ENCODE measurements around the gene MEPCE. TPM values are rescaled to one million over a fixed set of nuclear protein-coding genes. Genes with fewer than 3 reads are reported as not detected.

The MEPCE gene
- total RNA-seq, 2 donors from 2014 or later = 12.6 to 21.9 TPM

DNA sequence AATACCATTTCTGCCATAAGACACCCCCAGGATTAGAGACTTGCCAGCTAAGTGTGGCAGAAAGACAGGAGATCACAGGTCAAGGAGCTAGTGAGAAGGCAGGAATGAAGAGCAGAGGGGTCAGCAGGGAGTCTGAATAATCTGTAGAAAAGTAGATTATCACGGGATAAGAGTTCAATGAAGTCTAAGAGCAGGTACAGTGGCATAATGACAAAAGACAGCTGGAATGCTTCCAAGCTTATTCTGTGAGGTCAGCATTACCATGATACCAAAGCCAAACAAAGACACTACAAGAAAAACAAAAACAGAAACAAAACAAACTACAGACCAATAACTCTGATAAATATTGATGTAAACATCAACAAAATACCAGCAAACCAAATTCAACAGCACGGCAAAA is 35.6 kb upstream of the MEPCE start:
- Histone ChIP-seq H3K27ac (no peak overlapping the region), H3K27me3 (no peaks in the 10 kb centered on the region), H3K4me3 (no peak overlapping the region), H3K9me3 (no peaks in the 10 kb centered on the region), H3K4me1 (no peaks in the 10 kb centered on the region), H3K36me3 (no peaks in the 10 kb centered on the region)
- TF ChIP-seq, protein P1, sequence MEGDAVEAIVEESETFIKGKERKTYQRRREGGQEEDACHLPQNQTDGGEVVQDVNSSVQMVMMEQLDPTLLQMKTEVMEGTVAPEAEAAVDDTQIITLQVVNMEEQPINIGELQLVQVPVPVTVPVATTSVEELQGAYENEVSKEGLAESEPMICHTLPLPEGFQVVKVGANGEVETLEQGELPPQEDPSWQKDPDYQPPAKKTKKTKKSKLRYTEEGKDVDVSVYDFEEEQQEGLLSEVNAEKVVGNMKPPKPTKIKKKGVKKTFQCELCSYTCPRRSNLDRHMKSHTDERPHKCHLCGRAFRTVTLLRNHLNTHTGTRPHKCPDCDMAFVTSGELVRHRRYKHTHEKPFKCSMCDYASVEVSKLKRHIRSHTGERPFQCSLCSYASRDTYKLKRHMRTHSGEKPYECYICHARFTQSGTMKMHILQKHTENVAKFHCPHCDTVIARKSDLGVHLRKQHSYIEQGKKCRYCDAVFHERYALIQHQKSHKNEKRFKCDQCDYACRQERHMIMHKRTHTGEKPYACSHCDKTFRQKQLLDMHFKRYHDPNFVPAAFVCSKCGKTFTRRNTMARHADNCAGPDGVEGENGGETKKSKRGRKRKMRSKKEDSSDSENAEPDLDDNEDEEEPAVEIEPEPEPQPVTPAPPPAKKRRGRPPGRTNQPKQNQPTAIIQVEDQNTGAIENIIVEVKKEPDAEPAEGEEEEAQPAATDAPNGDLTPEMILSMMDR (IDR thresholded peaks at IDR 0.05) = no peak
- DNase-seq (ENCODE audit: low spot score) = no peak

DNA sequence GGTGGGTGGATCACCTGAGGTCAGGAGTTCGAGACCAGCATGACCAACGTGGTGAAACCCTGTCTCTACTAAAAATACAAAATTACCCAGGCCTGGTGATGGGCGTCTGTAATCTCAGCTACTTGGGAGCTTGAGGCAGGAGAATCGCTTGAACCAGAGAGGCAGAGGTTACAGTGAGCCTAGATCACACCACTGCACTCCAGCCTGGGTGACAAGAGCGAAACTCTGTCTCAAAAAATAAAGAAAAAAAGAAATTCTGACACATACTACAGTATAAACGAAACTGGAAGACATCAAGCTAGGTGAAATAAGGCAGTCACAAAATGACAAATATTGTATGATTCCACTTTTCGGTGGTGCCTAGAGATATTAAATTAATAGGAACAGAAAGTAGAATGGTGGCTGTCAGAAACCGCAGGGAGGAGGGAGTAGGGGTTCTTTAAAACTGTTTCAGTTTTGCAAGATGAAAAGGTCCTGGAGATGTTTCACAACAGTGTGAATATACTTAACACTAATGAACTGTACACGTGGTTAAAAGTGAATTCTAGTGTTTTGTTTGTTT is 33.1 kb upstream of the MEPCE start:
- Histone ChIP-seq H3K4me3 (no peak overlapping the region), H3K27me3 (no peaks in the 10 kb centered on the region), H3K36me3 (peaks cover 4% of the 10 kb centered on the region), H3K27ac (no peak overlapping the region), H3K9me3 (no peaks in the 10 kb centered on the region), H3K4me1 (no peaks in the 10 kb centered on the region)
- no peak for DNase-seq (ENCODE audit: low spot score)
- TF ChIP-seq, protein P1 (IDR thresholded peaks at IDR 0.05) = no peak

DNA sequence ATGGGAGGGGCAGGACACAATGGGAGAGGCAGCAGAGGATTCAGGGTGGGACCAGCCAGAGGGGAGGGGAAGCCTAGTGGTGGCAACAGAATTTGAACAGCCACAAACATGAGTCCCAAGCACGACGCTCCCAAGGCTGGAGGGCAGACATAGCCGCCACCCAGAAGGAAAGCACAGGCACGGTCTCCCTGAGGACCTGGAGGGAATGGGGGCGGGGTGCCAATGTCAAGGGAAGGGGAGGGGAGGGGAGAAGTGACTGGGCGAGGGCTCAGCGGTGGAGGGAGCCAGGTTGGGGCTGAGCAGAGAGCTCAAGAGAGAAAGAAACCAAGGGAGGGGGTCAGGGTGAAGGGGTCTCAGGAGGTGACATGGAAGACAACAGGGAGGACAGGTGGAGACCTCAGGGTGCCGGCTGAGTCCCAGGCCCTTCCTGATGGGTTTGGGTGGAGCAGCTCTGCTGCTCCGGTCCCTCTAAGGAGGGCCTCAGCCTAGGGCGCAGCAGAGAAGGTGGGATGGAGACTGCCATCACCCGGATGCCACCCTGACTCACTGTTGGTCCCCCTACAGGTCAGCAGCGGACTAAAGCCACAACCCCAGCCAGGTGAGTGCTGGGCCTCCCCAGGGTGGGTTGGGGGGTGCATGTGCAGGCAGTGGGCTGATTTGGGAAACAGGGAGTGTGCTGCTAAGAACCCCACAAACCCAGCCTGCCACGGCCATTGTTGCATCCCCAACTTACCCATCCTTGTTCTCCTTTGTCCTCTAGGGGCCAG is 32.1 kb upstream of the MEPCE start:
- H3K9me3 ChIP-seq = no peaks in the 10 kb centered on the region
- DNase-seq (ENCODE audit: low spot score) = no peak
- peaks cover 4% of the 10 kb centered on the region for H3K36me3 ChIP-seq
- H3K27me3 ChIP-seq = no peaks in the 10 kb centered on the region
- no peaks in the 10 kb centered on the region for H3K4me1 ChIP-seq
- TF ChIP-seq, protein P1 (IDR thresholded peaks at IDR 0.05) = no peak
- no peak overlapping the region for H3K4me3 ChIP-seq
- no peak overlapping the region for H3K27ac ChIP-seq

DNA sequence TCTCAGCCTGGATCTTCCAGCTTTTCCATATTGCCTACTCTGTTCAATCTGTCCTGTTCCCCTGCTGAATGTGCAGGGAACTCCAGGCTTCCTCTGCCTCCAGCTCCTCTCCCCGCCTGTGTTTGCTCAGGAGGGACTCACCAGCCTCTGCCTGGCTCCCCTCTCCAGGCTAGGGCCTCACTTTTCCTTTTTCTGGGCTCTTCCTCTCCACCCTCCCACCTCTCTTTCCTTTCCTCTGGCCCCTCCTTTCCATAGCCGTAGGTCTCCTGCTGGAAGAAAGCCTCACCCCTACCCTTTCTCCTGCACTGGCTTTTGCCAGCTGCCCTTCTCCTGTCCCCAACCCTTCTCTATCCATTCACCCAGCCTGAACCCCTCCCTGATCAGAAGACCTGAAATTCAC is 31.4 kb upstream of the MEPCE start:
- Histone ChIP-seq H3K9me3 (no peaks in the 10 kb centered on the region), H3K4me1 (no peaks in the 10 kb centered on the region), H3K27ac (no peak overlapping the region), H3K36me3 (peaks cover 4% of the 10 kb centered on the region), H3K4me3 (no peak overlapping the region), H3K27me3 (no peaks in the 10 kb centered on the region)
- TF ChIP-seq, protein P1 (IDR thresholded peaks at IDR 0.05) = no peak
- DNase-seq (ENCODE audit: low spot score) = no peak

DNA sequence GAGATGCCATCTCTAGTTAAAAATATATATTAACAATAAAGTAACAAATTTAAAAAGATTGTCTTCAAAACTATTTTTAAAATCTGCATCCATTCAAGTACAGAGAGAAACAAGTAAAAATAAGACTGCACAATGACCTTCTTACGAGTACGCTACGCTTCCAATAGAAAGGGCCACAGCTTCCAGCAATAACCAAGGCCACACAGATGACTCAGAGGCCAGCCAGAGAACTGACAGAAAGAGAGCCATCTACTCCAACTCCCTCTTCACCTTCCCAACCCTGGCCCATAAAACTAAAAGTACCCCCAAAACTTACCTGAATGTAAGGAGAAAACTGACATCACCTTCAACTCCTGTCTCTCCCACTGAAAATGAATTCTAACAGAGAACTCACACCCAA is 29.6 kb upstream of the MEPCE start:
- Histone ChIP-seq H3K4me3 (no peak overlapping the region), H3K4me1 (no peaks in the 10 kb centered on the region), H3K27me3 (no peaks in the 10 kb centered on the region), H3K9me3 (no peaks in the 10 kb centered on the region), H3K27ac (no peak overlapping the region), H3K36me3 (peaks cover 4% of the 10 kb centered on the region)
- no peak for DNase-seq (ENCODE audit: low spot score)
- TF ChIP-seq, protein P1 (IDR thresholded peaks at IDR 0.05) = no peak

Data from right atrium auricular region (tissue), 2 donors.